SK-N-SH (cell line): ENCODE measurements around the gene TPD52L2. TPM values are rescaled to one million over a fixed set of nuclear protein-coding genes. Genes with fewer than 3 reads are reported as not detected.

Experiments
- CTCF ChIA-PET: fragments of 300-600, 350-600 bp; formaldehyde crosslinking; extraction: SDS; loops from one replicate; lab custom pipeline; 2021; lab: Yijun Ruan, JAX
- POLR2A ChIA-PET: fragments of 350-600 bp; sonication (Branson Sonifier 250); formaldehyde crosslinking; extraction: SDS; loops from one replicate; lab custom pipeline; 2020; ENCODE audit warnings: antibody characterized with exemption, inconsistent platforms; lab: Yijun Ruan, JAX
- DNase-seq: peaks from one replicate; pipeline ENCODE4 v3.0.0; 2012
- H2AFZ ChIP-seq: fragments of 200-600 bp; sonication (generic); 2 replicates; pipeline ENCODE4 v1.8.1; 2016; ENCODE audit warnings: antibody characterized with exemption, mild to moderate bottlenecking, low read depth
- H3F3A ChIP-seq: fragments of 200-600 bp; sonication (generic); replicated peaks from 2 replicates; pipeline ENCODE3; 2016; ENCODE audit warnings: antibody characterized with exemption, mild to moderate bottlenecking; ENCODE audit not compliant: insufficient read depth
- H3K27ac ChIP-seq, 2 experiments: fragments of 200-500 bp in 1 of 2; fragments of 200-600 bp in 1 of 2; sonication (Bioruptor generic) in 1 of 2; sonication (generic), shearing (Covaris generic) in 1 of 2; 2 replicates each; pipeline versions ENCODE4 v1.5.1 to v1.6.1; 2014 to 2016; ENCODE audit warnings: low read depth in 2 of 2, inconsistent platforms in 1 of 2, low read length in 1 of 2, mild to moderate bottlenecking in 1 of 2, mixed read lengths in 1 of 2
- H3K27me3 ChIP-seq: fragments of 200-600 bp; sonication (generic), shearing (Covaris generic); 2 replicates; pipeline ENCODE4 v1.6.1; 2016; ENCODE audit warnings: mixed run types; ENCODE audit not compliant: insufficient read depth
- H3K36me3 ChIP-seq, 2 experiments: fragments of 200-500 bp in 1 of 2; fragments of 200-600 bp in 1 of 2; sonication (Bioruptor generic) in 1 of 2; sonication (generic) in 1 of 2; replicated peaks in 1 of 2; 2 replicates each; pipeline versions ENCODE3 to v1.5.1; 2014 to 2016; ENCODE audit warnings: low read length in 1 of 2, mild to moderate bottlenecking in 1 of 2; ENCODE audit not compliant: insufficient read depth in 2 of 2, control insufficient read depth in 1 of 2
- H3K4me1 ChIP-seq, 2 experiments: fragments of 200-500 bp in 1 of 2; fragments of 200-600 bp in 1 of 2; sonication (Bioruptor generic) in 1 of 2; sonication (generic), shearing (Covaris generic) in 1 of 2; 2 replicates each; pipeline versions ENCODE4 v1.5.1 to v1.6.1; 2014 to 2016; ENCODE audit warnings: low read depth in 1 of 2, low read length in 1 of 2, mixed run types in 1 of 2; ENCODE audit not compliant: insufficient read depth in 2 of 2, control insufficient read depth in 1 of 2
- H3K4me2 ChIP-seq: fragments of 200-600 bp; sonication (generic), shearing (Covaris generic); 2 replicates; pipeline ENCODE4 v1.6.1; 2017; ENCODE audit warnings: mixed run types
- H3K4me3 ChIP-seq, 2 experiments: fragments of 200-500 bp in 1 of 2; fragments of 200-600 bp in 1 of 2; sonication (Bioruptor generic) in 1 of 2; sonication (generic), shearing (Covaris generic) in 1 of 2; 2 replicates each; pipeline versions ENCODE4 v1.5.1 to v1.8.1; 2014 to 2016; ENCODE audit warnings: low read depth in 2 of 2, inconsistent platforms in 1 of 2, low read length in 1 of 2, mild to moderate bottlenecking in 1 of 2, mixed read lengths in 1 of 2, moderate library complexity in 1 of 2
- H3K79me2 ChIP-seq: fragments of 200-600 bp; sonication (generic); 2 replicates; pipeline ENCODE4 v1.8.1; 2017; ENCODE audit warnings: mild to moderate bottlenecking; ENCODE audit not compliant: insufficient read depth
- H3K9ac ChIP-seq: fragments of 200-600 bp; sonication (generic); 2 replicates; pipeline ENCODE4 v1.6.1; 2017; ENCODE audit warnings: mixed run types
- H3K9me2 ChIP-seq: fragments of 200-600 bp; sonication (generic); 2 replicates; pipeline ENCODE4 v1.6.1; 2017; ENCODE audit warnings: mixed run types
- H3K9me3 ChIP-seq: fragments of 200-600 bp; sonication (generic); 2 replicates; pipeline ENCODE4 v1.6.1; 2017; ENCODE audit warnings: mixed run types, mild to moderate bottlenecking, moderate library complexity
- H4K20me1 ChIP-seq: fragments of 200-600 bp; sonication (generic); 2 replicates; pipeline ENCODE4 v1.6.1; 2017; ENCODE audit warnings: mild to moderate bottlenecking, mixed run types; ENCODE audit not compliant: insufficient read depth
- CHD2 ChIP-seq: fragments of 150-350 bp; IDR thresholded peaks from 2 replicates; pipeline ENCODE4 v1.6.1; 2018; ENCODE audit warnings: low read length; ENCODE audit not compliant: partially characterized antibody
- EP300 ChIP-seq, 2 experiments: IDR thresholded peaks; 2 replicates each; pipeline versions ENCODE4 v1.4.0 to v1.6.1; 2012; ENCODE audit warnings: borderline replicate concordance in 1 of 2, low read depth in 1 of 2, low read length in 1 of 2
- EZH2phosphoT487 ChIP-seq: fragments of 200-600 bp; sonication (generic); IDR thresholded peaks from 2 replicates; pipeline ENCODE4 v1.6.1; 2017; ENCODE audit warnings: low read depth, mixed run types, mild to moderate bottlenecking, antibody characterized with exemption, moderate library complexity, borderline replicate concordance
- FOXM1 ChIP-seq: IDR thresholded peaks from 2 replicates; pipeline ENCODE4 v1.4.0; 2012; ENCODE audit warnings: low read depth, mild to moderate bottlenecking
- MXI1 ChIP-seq: IDR thresholded peaks from 2 replicates; pipeline ENCODE4 v1.6.1; 2012; ENCODE audit warnings: mild to moderate bottlenecking, low read depth, low read length, improper control_type of control experiment
- POLR2AphosphoS5 ChIP-seq: IDR thresholded peaks from 2 replicates; pipeline ENCODE4 v1.6.1; 2012; ENCODE audit warnings: low read depth, low read length
- RXRA ChIP-seq: IDR thresholded peaks from 2 replicates; pipeline ENCODE4 v1.4.0; 2012; ENCODE audit warnings: low read depth, mild to moderate bottlenecking, borderline replicate concordance
- SIN3A ChIP-seq: IDR thresholded peaks from 2 replicates; pipeline ENCODE4 v1.6.1; 2012; ENCODE audit warnings: low read depth, mild to moderate bottlenecking, low read length, moderate library complexity, borderline replicate concordance
- SMC3 ChIP-seq: IDR thresholded peaks from 2 replicates; pipeline ENCODE4 v1.6.1; 2012; ENCODE audit warnings: low read depth, low read length, improper control_type of control experiment
- TAF1 ChIP-seq: IDR thresholded peaks from 2 replicates; pipeline ENCODE4 v1.6.1; 2012; ENCODE audit warnings: low read depth, mild to moderate bottlenecking, low read length, moderate library complexity, borderline replicate concordance
- YY1 ChIP-seq: IDR thresholded peaks from 2 replicates; pipeline ENCODE4 v1.4.0; 2012; ENCODE audit warnings: low read depth, mild to moderate bottlenecking
- WGBS: methylation state at CpG from one replicate; pipeline ENCODE4 v1.1.6; 2017; ENCODE audit warnings: low lambda C conversion rate; 5-methylcytosine and 5-hydroxymethylcytosine counted together
- polyA plus RNA-seq, 3 experiments: library from polyadenylated mRNA; depleted of rRNA; stranded (reverse); fragments of >200 nt; gene quantifications; 2 replicates each; pipeline ENCODE4 v1.2.3, GENCODE V29; 2012
- TF ChIP-seq, protein P1 (sequence below): IDR thresholded peaks from 2 replicates; pipeline ENCODE4 v1.4.0; 2012; ENCODE audit warnings: low read depth
- TF ChIP-seq, protein P2 (sequence below): fragments of 200-600 bp; sonication (generic); IDR thresholded peaks from 2 replicates; pipeline ENCODE4 v1.6.1; 2017; ENCODE audit warnings: antibody characterized with exemption, mild to moderate bottlenecking, moderate library complexity
- TF ChIP-seq, protein P3 (sequence below): IDR thresholded peaks from 2 replicates; pipeline ENCODE4 v1.6.1; 2012; ENCODE audit warnings: mild to moderate bottlenecking, low read depth, low read length, moderate library complexity

Gene TPD52L2
- polyA plus RNA-seq, 1 of the 3 experiments (the other 2 are of a cell fraction), result 137 TPM

DNA sequence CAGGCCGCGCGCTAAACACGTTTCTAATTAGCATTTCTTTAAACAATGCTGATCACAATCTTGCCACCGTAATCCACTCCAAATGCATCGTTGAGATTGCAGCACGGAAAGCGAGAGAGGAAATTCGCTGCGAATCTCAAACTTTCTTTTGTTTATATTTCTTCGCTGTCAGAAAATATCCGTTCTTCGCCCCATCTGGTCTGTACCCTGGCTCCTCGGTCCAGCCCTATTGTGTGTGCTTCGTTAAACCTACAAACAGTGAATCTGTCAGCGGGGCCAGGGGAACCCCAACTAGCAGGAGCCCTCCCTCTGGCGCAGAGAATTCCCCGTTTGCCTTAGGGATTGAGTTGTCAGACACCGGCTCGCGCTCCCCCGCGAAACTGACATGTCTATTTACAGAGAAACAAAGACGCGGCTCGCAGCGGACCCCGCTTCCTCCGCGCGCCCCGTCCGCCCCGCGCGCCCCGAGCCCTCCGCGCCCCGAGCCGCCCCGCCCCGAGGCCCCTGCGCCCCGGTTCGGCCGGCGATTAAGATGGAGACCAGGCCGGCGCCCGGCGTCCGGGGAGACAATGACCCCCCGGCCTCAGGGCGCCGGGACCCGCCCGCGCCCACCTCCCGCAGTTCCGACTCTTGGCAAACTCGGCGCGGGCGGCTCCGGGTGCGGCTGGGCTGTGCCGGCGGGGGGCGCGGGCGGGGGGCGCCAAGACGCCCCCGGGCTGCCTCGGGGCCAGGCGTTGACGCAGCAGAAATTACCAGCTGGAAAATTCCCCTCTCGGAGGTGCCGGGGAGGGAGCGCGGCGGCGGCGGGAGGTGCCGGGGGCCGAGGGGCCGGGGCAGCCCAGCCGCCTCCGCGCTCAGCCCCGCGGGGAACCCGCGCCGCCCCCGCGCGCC lies 34.9 kb upstream of the TPD52L2 start:
- no peaks in the 10 kb centered on the region for H3K9me2 ChIP-seq
- peak; percentile 78 for DNase-seq
- H3K27ac ChIP-seq, result no peak overlapping the region

More for the DNA sequence above, 34.9 kb upstream of the TPD52L2 start:
- H3K36me3 ChIP-seq, result no peaks in the 10 kb centered on the region
- H3K9me3 ChIP-seq, result no peaks in the 10 kb centered on the region
- no peak overlapping the region for H3K9ac ChIP-seq
- ChIA-PET POLR2A (no interaction called here), CTCF (interaction anchor here (0.8 to 1.5 kb wide), 4 partner anchors 17 to 55 kb away, joined by 3 to 4 read pairs (median 3); no protein-coding TSS in a partner anchor)
- peaks cover 4% of the 10 kb centered on the region for H3F3A ChIP-seq
- TF ChIP-seq POLR2AphosphoS5 (no peak), SIN3A (no peak), YY1 (no peak), EP300 (IDR thresholded peaks at IDR 0.05; ENCODE audit: borderline replicate concordance in 1 of 2, low read depth in 1 of 2, low read length in 1 of 2) (no peak), TAF1 (no peak), MXI1 (no peak), SMC3 (no peak), FOXM1 (no peak), RXRA (no peak), CHD2 (no peak), EZH2phosphoT487 (no peak)
- TF ChIP-seq, protein P1, sequence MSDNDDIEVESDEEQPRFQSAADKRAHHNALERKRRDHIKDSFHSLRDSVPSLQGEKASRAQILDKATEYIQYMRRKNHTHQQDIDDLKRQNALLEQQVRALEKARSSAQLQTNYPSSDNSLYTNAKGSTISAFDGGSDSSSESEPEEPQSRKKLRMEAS, result no peak
- TF ChIP-seq, protein P2, sequence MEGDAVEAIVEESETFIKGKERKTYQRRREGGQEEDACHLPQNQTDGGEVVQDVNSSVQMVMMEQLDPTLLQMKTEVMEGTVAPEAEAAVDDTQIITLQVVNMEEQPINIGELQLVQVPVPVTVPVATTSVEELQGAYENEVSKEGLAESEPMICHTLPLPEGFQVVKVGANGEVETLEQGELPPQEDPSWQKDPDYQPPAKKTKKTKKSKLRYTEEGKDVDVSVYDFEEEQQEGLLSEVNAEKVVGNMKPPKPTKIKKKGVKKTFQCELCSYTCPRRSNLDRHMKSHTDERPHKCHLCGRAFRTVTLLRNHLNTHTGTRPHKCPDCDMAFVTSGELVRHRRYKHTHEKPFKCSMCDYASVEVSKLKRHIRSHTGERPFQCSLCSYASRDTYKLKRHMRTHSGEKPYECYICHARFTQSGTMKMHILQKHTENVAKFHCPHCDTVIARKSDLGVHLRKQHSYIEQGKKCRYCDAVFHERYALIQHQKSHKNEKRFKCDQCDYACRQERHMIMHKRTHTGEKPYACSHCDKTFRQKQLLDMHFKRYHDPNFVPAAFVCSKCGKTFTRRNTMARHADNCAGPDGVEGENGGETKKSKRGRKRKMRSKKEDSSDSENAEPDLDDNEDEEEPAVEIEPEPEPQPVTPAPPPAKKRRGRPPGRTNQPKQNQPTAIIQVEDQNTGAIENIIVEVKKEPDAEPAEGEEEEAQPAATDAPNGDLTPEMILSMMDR, result no peak
- TF ChIP-seq, protein P3, sequence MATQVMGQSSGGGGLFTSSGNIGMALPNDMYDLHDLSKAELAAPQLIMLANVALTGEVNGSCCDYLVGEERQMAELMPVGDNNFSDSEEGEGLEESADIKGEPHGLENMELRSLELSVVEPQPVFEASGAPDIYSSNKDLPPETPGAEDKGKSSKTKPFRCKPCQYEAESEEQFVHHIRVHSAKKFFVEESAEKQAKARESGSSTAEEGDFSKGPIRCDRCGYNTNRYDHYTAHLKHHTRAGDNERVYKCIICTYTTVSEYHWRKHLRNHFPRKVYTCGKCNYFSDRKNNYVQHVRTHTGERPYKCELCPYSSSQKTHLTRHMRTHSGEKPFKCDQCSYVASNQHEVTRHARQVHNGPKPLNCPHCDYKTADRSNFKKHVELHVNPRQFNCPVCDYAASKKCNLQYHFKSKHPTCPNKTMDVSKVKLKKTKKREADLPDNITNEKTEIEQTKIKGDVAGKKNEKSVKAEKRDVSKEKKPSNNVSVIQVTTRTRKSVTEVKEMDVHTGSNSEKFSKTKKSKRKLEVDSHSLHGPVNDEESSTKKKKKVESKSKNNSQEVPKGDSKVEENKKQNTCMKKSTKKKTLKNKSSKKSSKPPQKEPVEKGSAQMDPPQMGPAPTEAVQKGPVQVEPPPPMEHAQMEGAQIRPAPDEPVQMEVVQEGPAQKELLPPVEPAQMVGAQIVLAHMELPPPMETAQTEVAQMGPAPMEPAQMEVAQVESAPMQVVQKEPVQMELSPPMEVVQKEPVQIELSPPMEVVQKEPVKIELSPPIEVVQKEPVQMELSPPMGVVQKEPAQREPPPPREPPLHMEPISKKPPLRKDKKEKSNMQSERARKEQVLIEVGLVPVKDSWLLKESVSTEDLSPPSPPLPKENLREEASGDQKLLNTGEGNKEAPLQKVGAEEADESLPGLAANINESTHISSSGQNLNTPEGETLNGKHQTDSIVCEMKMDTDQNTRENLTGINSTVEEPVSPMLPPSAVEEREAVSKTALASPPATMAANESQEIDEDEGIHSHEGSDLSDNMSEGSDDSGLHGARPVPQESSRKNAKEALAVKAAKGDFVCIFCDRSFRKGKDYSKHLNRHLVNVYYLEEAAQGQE, result no peak
- H3K4me1 ChIP-seq, result peaks cover 5 to 19% of the 10 kb centered on the region in 2 experiments; a peak in 2 of 4 replicates
- H4K20me1 ChIP-seq, result no peaks in the 10 kb centered on the region
- peak overlapping the region; percentile 43 to 54 for H3K4me3 ChIP-seq
- no peak overlapping the region for H2AFZ ChIP-seq
- H3K4me2 ChIP-seq, result peak overlapping the region; percentile 63
- WGBS, result 50% methylated on average over 16 of the region's 99 CpGs
- no peaks in the 10 kb centered on the region for H3K79me2 ChIP-seq
- peaks cover 6% of the 10 kb centered on the region; the same call in 1 of the 2 replicates for H3K27me3 ChIP-seq
